WTC11 (cell line): ENCODE results near the gene PNMT. TPM values are rescaled to one million over a fixed set of nuclear protein-coding genes. Genes with fewer than 3 reads are reported as not detected.

Source experiments
- ATAC-seq: fragments of 200-7000 bp; cut with Tn5 transposase; 2 replicates; pipeline ENCODE4 v1.10.0; 2021; ENCODE audit warnings: mild to moderate bottlenecking, moderate library complexity
- CTCF ChIA-PET: fragments of 300-600 bp; sonication (Branson Sonifier 250); formaldehyde crosslinking; loops from one replicate; lab custom pipeline; 2021; ENCODE audit warnings: antibody characterized with exemption; lab: Charles Lee
- POLR2A ChIA-PET: fragments of 350-600 bp; sonication (Branson Sonifier 250); formaldehyde crosslinking; loops from one replicate; lab custom pipeline; 2021; ENCODE audit warnings: antibody characterized with exemption; lab: Charles Lee
- DNase-seq: peaks from one replicate; pipeline ENCODE4 v3.0.0; 2021; ENCODE audit warnings: low spot score
- H3K27ac Mint-ChIP-seq: 2 replicates; pipeline ENCODE4 v1.8.0; 2021; ENCODE audit warnings: mixed read lengths
- H3K27me3 Mint-ChIP-seq: 2 replicates; pipeline ENCODE4 v1.8.0; 2021; ENCODE audit warnings: low read depth, mild to moderate bottlenecking, moderate library complexity, mixed read lengths
- H3K36me3 Mint-ChIP-seq: 2 replicates; pipeline ENCODE4 v1.8.0; 2021; ENCODE audit warnings: mixed read lengths
- H3K4me1 Mint-ChIP-seq: 2 replicates; pipeline ENCODE4 v1.8.0; 2022; ENCODE audit warnings: mixed read lengths
- H3K4me3 Mint-ChIP-seq: 2 replicates; pipeline ENCODE4 v1.8.0; 2021; ENCODE audit warnings: mild to moderate bottlenecking, moderate library complexity, mixed read lengths
- H3K9me3 Mint-ChIP-seq: 2 replicates; pipeline ENCODE4 v1.8.0; 2021; ENCODE audit warnings: mixed read lengths
- ARID4B ChIP-seq: sonication (generic); formaldehyde crosslinking; IDR thresholded peaks from 2 replicates; pipeline ENCODE4 v1.8.0; 2023; ENCODE audit warnings: missing genetic modification reagents, mild to moderate bottlenecking, borderline replicate concordance
- ATF1 ChIP-seq: sonication (generic); formaldehyde crosslinking; IDR thresholded peaks from 2 replicates; pipeline ENCODE4 v1.8.1; 2023; ENCODE audit warnings: mild to moderate bottlenecking, moderate library complexity, missing genetic modification reagents
- CBFB ChIP-seq: sonication (generic); formaldehyde crosslinking; IDR thresholded peaks from 2 replicates; pipeline ENCODE4 v1.8.1; 2022; ENCODE audit warnings: mild to moderate bottlenecking, low read depth, missing genetic modification reagents
- GRHL2 ChIP-seq: fragments of 250-450 bp; sonication (Bioruptor Pico); IDR thresholded peaks from 2 replicates; pipeline ENCODE4 v1.8.0; 2022; ENCODE audit warnings: mild to moderate bottlenecking, moderate library complexity; ENCODE audit not compliant: insufficient replicate concordance, severe bottlenecking
- HMGXB4 ChIP-seq: sonication (generic); formaldehyde crosslinking; IDR thresholded peaks from 2 replicates; pipeline ENCODE4 v1.8.1; 2023; ENCODE audit warnings: mild to moderate bottlenecking, moderate library complexity, missing genetic modification reagents
- KAT7 ChIP-seq: sonication (generic); formaldehyde crosslinking; IDR thresholded peaks from 2 replicates; pipeline ENCODE4 v1.8.1; 2023; ENCODE audit warnings: missing genetic modification reagents, mild to moderate bottlenecking, borderline replicate concordance
- NFATC4 ChIP-seq: fragments of 250-450 bp; sonication (Bioruptor Pico); IDR thresholded peaks from 2 replicates; pipeline ENCODE4 v1.9.0; 2021; ENCODE audit warnings: mild to moderate bottlenecking
- OVOL2 ChIP-seq: fragments of 250-450 bp; sonication (Bioruptor Pico); IDR thresholded peaks from 2 replicates; pipeline ENCODE4 v1.9.0; 2021; ENCODE audit warnings: mild to moderate bottlenecking, borderline replicate concordance
- RELA ChIP-seq: sonication (generic); formaldehyde crosslinking; IDR thresholded peaks from 2 replicates; pipeline ENCODE4 v1.8.1; 2022; ENCODE audit warnings: missing genetic modification reagents, mild to moderate bottlenecking, borderline replicate concordance
- RORB ChIP-seq: fragments of 250-450 bp; sonication (Bioruptor Pico); IDR thresholded peaks from 2 replicates; pipeline ENCODE4 v1.9.0; 2021; ENCODE audit warnings: mild to moderate bottlenecking
- SMAD3 ChIP-seq: sonication (generic); formaldehyde crosslinking; IDR thresholded peaks from 2 replicates; pipeline ENCODE4 v1.8.0; 2022; ENCODE audit warnings: missing genetic modification reagents, mild to moderate bottlenecking, borderline replicate concordance
- SOX15 ChIP-seq: fragments of 250-450 bp; sonication (Bioruptor Pico); IDR thresholded peaks from 2 replicates; pipeline ENCODE4 v1.9.0; 2021; ENCODE audit warnings: mild to moderate bottlenecking
- TCF7 ChIP-seq: sonication (generic); formaldehyde crosslinking; IDR thresholded peaks from 2 replicates; pipeline ENCODE4 v1.8.0; 2022; ENCODE audit warnings: mild to moderate bottlenecking, low read depth, missing genetic modification reagents, moderate library complexity
- ZNF138 ChIP-seq: sonication (generic); formaldehyde crosslinking; conservative IDR thresholded peaks from 2 replicates; pipeline ENCODE4 v1.8.1; 2022; ENCODE audit warnings: mild to moderate bottlenecking, moderate library complexity, missing genetic modification reagents
- ZNF416 ChIP-seq: fragments of 250-450 bp; sonication (Bioruptor Pico); IDR thresholded peaks from 2 replicates; pipeline ENCODE4 v1.9.0; 2021; ENCODE audit warnings: mild to moderate bottlenecking, inconsistent platforms
- ZNF423 ChIP-seq: fragments of 250-450 bp; sonication (Bioruptor Pico); IDR thresholded peaks from 2 replicates; pipeline ENCODE4 v2.1.2; 2022; ENCODE audit warnings: mild to moderate bottlenecking, moderate library complexity
- ZNF512 ChIP-seq: sonication (generic); formaldehyde crosslinking; IDR thresholded peaks from 2 replicates; pipeline ENCODE4 v1.8.1; 2022; ENCODE audit warnings: missing genetic modification reagents, borderline replicate concordance
- total RNA-seq: library from RNA; stranded (reverse); gene quantifications from 3 replicates; pipeline ENCODE4 v1.2.3, GENCODE V29; 2021
- TF ChIP-seq, protein P1 (sequence below): sonication (generic); formaldehyde crosslinking; IDR thresholded peaks from 2 replicates; pipeline ENCODE4 v1.8.0; 2023; ENCODE audit warnings: missing genetic modification reagents
- TF ChIP-seq, protein P2 (sequence below): sonication (generic); formaldehyde crosslinking; IDR thresholded peaks from 2 replicates; pipeline ENCODE4 v1.8.1; 2023; ENCODE audit warnings: mild to moderate bottlenecking, missing genetic modification reagents, borderline replicate concordance
- TF ChIP-seq, protein P3 (sequence below): fragments of 250-450 bp; sonication (Bioruptor Pico); IDR thresholded peaks from 2 replicates; pipeline ENCODE4 v1.9.0; 2021; ENCODE audit warnings: moderate library complexity, mild to moderate bottlenecking, inconsistent platforms, borderline replicate concordance

Gene PNMT
- total RNA-seq, 1 experiment from 2014 or later = 3.1 TPM

DNA sequence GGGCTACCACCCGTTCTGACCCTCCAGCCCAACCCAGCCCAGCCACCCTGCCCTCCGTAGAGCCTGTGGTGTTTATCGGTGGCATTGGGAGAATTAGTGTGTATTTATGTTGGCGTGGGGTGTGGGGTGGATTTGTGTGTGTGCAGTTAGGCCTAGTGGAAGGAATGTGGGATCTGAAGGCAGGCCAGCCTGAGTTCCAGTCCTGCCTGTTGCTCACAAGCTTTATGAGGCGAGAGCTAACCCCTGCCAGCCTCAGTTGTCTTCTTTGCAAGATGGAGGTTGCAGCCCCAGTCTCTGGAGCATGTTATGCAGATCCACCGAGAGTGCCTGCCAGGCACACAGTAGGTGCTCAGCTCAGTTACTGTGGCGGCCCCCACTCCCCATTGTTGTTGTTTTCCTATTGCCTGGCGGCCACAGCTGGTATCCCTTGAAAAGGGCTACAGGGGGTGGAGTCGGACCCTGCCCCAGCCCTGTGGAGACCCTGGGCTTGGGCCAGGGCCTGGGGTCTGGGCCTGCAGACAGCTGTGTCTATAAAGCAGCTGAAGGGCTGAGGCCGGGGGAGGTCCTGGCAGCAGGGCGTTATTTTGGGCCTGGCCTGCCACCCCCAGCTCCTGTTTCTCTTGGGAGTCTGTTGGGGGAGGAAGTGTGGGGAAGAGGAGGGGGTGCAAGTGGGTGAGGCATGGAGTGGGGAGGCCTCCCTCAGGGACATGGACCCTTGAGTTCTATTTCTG lies 36.7 kb downstream of the PNMT start:
- CTCF ChIA-PET = interaction anchor here (0.6 to 7.9 kb wide), 20 partner anchors 9 to 83 kb away, joined by 3 to 77 read pairs (median 5); partner anchors contain the start of genes MIEN1, PNMT and TCAP
- H3K9me3 Mint-ChIP-seq = no peaks in the 10 kb centered on the region
- H3K4me3 Mint-ChIP-seq = no peak overlapping the region; the same call in 1 of the 2 replicates
- POLR2A ChIA-PET = interaction anchor here (1.1 to 1.4 kb wide), 2 partner anchors 9 to 16 kb away, joined by 4 to 9 read pairs; partner anchors contain the start of gene PGAP3
- ATAC-seq (peak; percentile 62), DNase-seq (peak; percentile 38)
- peaks cover 31% of the 10 kb centered on the region for H3K36me3 Mint-ChIP-seq
- H3K27ac Mint-ChIP-seq = peak overlapping the region; percentile 92
- peaks cover 51% of the 10 kb centered on the region for H3K4me1 Mint-ChIP-seq
- no peaks in the 10 kb centered on the region for H3K27me3 Mint-ChIP-seq
- TF ChIP-seq, protein P1, sequence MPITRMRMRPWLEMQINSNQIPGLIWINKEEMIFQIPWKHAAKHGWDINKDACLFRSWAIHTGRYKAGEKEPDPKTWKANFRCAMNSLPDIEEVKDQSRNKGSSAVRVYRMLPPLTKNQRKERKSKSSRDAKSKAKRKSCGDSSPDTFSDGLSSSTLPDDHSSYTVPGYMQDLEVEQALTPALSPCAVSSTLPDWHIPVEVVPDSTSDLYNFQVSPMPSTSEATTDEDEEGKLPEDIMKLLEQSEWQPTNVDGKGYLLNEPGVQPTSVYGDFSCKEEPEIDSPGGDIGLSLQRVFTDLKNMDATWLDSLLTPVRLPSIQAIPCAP (CRISPR knock-in tag) = 0 out of 2 replicates have a peak, but pooled peaks have one; percentile 17
- TF ChIP-seq, protein P2, sequence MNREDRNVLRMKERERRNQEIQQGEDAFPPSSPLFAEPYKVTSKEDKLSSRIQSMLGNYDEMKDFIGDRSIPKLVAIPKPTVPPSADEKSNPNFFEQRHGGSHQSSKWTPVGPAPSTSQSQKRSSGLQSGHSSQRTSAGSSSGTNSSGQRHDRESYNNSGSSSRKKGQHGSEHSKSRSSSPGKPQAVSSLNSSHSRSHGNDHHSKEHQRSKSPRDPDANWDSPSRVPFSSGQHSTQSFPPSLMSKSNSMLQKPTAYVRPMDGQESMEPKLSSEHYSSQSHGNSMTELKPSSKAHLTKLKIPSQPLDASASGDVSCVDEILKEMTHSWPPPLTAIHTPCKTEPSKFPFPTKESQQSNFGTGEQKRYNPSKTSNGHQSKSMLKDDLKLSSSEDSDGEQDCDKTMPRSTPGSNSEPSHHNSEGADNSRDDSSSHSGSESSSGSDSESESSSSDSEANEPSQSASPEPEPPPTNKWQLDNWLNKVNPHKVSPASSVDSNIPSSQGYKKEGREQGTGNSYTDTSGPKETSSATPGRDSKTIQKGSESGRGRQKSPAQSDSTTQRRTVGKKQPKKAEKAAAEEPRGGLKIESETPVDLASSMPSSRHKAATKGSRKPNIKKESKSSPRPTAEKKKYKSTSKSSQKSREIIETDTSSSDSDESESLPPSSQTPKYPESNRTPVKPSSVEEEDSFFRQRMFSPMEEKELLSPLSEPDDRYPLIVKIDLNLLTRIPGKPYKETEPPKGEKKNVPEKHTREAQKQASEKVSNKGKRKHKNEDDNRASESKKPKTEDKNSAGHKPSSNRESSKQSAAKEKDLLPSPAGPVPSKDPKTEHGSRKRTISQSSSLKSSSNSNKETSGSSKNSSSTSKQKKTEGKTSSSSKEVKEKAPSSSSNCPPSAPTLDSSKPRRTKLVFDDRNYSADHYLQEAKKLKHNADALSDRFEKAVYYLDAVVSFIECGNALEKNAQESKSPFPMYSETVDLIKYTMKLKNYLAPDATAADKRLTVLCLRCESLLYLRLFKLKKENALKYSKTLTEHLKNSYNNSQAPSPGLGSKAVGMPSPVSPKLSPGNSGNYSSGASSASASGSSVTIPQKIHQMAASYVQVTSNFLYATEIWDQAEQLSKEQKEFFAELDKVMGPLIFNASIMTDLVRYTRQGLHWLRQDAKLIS (CRISPR knock-in tag) = no peak
- TF ChIP-seq SOX15 (no peak), CBFB (CRISPR knock-in tag) (no peak), OVOL2 (CRISPR knock-in tag) (no peak), KAT7 (no peak), ZNF416 (no peak), ARID4B (CRISPR knock-in tag) (no peak), HMGXB4 (CRISPR knock-in tag) (no peak), ATF1 (CRISPR knock-in tag) (no peak), SMAD3 (no peak), TCF7 (CRISPR knock-in tag) (no peak), NFATC4 (CRISPR knock-in tag) (no peak), GRHL2 (no peak), RORB (CRISPR knock-in tag) (no peak), ZNF423 (peak; percentile 97), ZNF512 (CRISPR knock-in tag) (no peak), ZNF138 (CRISPR knock-in tag) (no peak), RELA (CRISPR knock-in tag) (no peak)
- TF ChIP-seq, protein P3, sequence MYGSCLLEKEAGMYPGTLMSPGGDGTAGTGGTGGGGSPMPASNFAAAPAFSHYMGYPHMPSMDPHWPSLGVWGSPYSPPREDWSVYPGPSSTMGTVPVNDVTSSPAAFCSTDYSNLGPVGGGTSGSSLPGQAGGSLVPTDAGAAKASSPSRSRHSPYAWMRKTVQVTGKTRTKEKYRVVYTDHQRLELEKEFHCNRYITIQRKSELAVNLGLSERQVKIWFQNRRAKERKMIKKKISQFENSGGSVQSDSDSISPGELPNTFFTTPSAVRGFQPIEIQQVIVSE (CRISPR knock-in tag) = no peak
